Measurements from ENCODE around the gene ZNF829.

Gene ZNF829

DNA sequence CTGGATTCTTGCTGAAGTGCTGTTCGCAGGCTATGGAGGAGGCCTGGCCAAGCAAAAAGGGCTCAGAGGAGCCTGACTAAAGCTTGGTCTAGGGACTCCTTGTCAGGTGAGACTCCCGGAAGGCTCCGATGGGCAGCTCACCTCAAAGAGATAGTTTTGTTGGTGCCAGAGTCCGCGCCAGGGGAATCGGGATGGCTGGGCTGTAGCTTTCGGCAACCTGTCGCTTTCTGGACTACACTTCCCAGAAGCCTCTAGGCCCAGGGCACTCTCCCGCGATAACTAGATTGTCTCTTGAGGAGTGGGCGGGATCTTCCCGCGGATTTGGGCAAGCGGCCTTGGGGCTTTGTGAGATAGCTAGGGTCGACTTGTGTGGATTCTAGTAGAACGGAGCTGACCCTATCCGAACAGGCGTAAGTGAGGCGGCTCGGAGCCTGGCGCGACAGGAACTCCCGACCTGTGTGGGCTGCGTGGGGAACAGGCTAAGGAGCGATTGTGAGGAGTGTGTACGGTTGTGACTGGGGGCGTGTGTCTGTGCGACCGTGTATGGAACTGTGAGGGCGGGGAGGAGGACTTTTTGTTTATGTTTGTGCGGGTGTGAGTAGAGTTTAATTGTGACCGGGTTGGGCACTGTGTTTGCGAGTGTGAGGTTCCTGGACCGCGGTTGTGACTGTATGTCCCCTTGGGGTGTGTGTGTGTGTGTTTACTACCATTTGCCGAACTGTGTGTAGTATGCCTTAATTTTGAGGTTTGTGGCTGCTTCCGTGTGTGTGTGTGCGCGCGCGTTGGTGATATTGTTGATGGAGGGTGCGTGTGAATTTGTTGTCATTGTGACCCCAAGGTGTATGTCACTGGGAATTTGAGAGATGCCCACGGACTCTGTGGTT lies 65.3 kb downstream of the ZNF829 start, which contains the start of gene ZNF345:
Gene ZNF345 (plus strand): TSS at position 318 of the 884 bp plus-strand sequence. CDS start 25,955 bp downstream, outside the sequence.
- peak within 1 kb of the TSS; percentile 55 for H3K27ac ChIP-seq
- TF ChIP-seq ZFX (IDR thresholded peaks at IDR 0.05): no peak
- TF ChIP-seq, protein P1, sequence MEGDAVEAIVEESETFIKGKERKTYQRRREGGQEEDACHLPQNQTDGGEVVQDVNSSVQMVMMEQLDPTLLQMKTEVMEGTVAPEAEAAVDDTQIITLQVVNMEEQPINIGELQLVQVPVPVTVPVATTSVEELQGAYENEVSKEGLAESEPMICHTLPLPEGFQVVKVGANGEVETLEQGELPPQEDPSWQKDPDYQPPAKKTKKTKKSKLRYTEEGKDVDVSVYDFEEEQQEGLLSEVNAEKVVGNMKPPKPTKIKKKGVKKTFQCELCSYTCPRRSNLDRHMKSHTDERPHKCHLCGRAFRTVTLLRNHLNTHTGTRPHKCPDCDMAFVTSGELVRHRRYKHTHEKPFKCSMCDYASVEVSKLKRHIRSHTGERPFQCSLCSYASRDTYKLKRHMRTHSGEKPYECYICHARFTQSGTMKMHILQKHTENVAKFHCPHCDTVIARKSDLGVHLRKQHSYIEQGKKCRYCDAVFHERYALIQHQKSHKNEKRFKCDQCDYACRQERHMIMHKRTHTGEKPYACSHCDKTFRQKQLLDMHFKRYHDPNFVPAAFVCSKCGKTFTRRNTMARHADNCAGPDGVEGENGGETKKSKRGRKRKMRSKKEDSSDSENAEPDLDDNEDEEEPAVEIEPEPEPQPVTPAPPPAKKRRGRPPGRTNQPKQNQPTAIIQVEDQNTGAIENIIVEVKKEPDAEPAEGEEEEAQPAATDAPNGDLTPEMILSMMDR (conservative IDR thresholded peaks at IDR 0.05): no peak

DNA sequence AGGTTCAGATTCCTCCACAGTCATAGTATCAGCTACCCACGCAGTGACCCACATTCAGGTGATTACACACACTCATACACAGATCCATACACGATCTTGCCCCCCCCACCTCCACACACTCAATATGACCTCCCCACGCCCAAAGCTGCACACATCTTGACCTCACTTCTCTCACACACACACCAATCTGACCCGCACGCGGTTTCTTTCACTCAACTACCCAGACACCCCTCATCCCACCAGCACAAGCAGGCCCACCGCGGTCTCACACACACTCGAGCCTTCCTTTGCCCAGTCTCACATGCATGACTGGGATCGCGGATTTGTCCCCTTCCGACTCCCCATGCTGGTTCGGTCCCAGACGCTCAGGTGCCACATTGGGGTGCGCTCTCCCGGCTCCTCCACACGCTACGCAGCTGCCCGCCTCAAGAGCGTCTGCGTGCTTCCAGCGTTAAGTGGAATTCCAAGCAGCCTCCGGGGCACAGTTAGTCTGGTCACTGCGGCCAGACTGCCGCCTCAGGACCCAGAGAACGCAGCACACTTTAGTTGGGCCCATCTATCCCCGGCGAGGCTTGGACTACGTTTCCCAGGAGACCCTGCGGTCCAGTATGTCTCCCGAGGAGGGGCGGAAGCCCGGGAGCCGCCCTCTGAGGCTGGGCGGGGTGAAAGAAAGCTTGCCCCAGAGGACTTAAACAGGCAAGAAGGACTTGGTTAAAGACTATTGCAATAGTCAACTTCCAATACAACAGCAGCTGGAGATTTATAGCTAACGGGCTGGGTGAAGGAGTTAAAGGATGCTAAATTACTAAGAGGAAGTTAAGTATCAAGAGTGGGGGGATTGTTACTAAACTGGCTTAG lies 66.2 kb downstream of the ZNF829 start:
- TF ChIP-seq ZFX (IDR thresholded peaks at IDR 0.05): peak; percentile 21; the same call in 1 of the 2 replicates
- TF ChIP-seq, protein P1 (conservative IDR thresholded peaks at IDR 0.05): no peak
- H3K27ac ChIP-seq: peak overlapping the region; percentile 55

DNA sequence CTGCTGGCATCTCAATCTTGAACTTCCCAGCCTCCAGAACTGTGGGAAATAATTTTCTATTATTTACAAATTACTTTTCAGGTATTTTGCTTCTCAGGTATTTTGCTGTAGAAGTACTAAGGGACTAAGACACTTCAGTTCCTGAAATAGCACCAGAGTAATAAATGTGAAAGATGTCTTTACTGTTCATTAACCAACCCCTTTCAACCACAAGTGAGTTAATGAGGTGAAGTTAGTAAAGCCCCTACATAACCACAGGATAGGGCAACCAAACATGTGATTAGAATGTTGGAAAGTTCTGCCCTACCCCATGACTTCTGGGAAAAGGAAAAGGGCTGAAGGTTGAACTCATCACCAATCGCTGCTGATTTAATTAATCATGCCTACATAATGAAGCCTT lies 68.1 kb downstream of the ZNF829 start:
- no peak overlapping the region for H3K27ac ChIP-seq
- no peak for TF ChIP-seq ZFX (IDR thresholded peaks at IDR 0.05)
- TF ChIP-seq, protein P1 (conservative IDR thresholded peaks at IDR 0.05): no peak

DNA sequence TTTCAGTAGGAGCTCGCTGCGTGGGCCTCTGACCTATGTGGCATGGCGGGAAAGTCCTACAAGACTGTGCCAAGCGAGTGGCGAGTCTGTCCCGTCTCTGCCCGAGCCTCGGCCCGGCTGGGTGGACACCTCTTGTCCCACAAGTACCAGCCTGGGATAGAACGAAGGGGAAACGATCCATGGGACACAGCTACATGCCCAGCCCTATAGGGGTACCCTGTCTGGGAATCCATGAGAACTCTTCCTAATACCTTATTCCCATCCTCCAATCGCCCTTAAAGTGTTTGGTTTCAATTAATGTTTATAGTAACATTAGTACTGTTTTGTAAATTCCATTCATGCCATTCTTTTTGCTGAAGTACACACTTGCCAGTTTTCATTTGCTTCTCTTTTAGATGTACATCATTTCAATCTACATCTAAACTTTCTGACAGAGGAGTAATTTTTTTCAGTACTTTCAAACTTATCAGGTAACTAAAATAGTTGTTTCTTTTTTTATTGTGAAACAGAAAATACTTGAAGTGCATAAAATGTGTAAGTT lies 77.2 kb downstream of the ZNF829 start:
- H3K27ac ChIP-seq: peak overlapping the region; percentile 59

More for the DNA sequence above, 77.2 kb downstream of the ZNF829 start:
- no peak for TF ChIP-seq ZFX (IDR thresholded peaks at IDR 0.05)
- TF ChIP-seq, protein P1 (conservative IDR thresholded peaks at IDR 0.05): no peak
